Sigmoid colon (tissue), 4 donors: ENCODE results near the gene DOCK3.

ENCODE experiments used
- EP300 ChIP-seq, 4 donors: sonication (generic); formaldehyde crosslinking; IDR thresholded peaks; one replicate each; pipeline ENCODE4 v1.6.1; 2017; ENCODE audit warnings: antibody characterized with exemption in 4 of 4
- POLR2A ChIP-seq, 2 donors: fragments of 450-650 bp; IDR thresholded peaks; one replicate each; pipeline ENCODE4 v1.6.1; 2016; ENCODE audit warnings: antibody characterized with exemption in 2 of 2, mild to moderate bottlenecking in 2 of 2, moderate library complexity in 2 of 2
- POLR2AphosphoS5 ChIP-seq, 4 donors: sonication (generic); formaldehyde crosslinking; IDR thresholded peaks; one replicate each; pipeline ENCODE4 v1.6.1; 2017; ENCODE audit warnings: antibody characterized with exemption in 4 of 4

- TF ChIP-seq EP300 (IDR thresholded peaks at IDR 0.05) (no peak), POLR2AphosphoS5 (IDR thresholded peaks at IDR 0.05) (no peak), POLR2A (IDR thresholded peaks at IDR 0.05) (no peak)
Measured at GRCh38 chr3:51357856-51358255, 683.1 kb downstream of the DOCK3 start.
